ENCODE measurements around the gene TTC9C.
A peak's percentile ranks its signal among the peaks of the same experiment; 100 is the strongest.
"Not testable (repeated sequence)": the region's sequence is repeated elsewhere in the genome, so short reads cannot be mapped to it uniquely, and the experiment has no call there.

TTC9C gene

GRCh38 chr11:62737196-62737595 is 8.9 kb downstream of the TTC9C start:
- ChIA-PET POLR2A (ENCODE audit: low non-redundant PET) (no interaction called here), CTCF (interaction anchor here (0.7 kb wide), 1 partner anchor 137 kb away, joined by 3 read pairs; no protein-coding TSS in a partner anchor)
- H3K27ac ChIP-seq = no peak overlapping the region
- TF ChIP-seq CTCF (conservative IDR thresholded peaks at IDR 0.05; ENCODE audit: low read depth) = no peak
- no peak for DNase-seq (ENCODE audit: low spot score)

GRCh38 chr11:62747475-62748160 is 19.3 kb downstream of the TTC9C start:
- CTCF ChIA-PET = interaction anchor here (0.6 kb wide), 1 partner anchor 121 kb away, joined by 3 read pairs; no protein-coding TSS in a partner anchor
- H3K27ac ChIP-seq = peak overlapping the region; percentile 61
- no peak for TF ChIP-seq CTCF (conservative IDR thresholded peaks at IDR 0.05; ENCODE audit: low read depth)
- no peak for DNase-seq (ENCODE audit: low spot score)
- POLR2A ChIA-PET (ENCODE audit: low non-redundant PET) = no interaction called here

GRCh38 chr11:62749931-62750330 is 21.6 kb downstream of the TTC9C start:
- H3K27ac ChIP-seq = peak overlapping the region; percentile 20; the same call in 1 of the 2 replicates
- CTCF ChIA-PET; POLR2A ChIA-PET (ENCODE audit: low non-redundant PET): not testable (repeated sequence)

GRCh38 chr11:62752177-62752785 is 24.0 kb downstream of the TTC9C start:
- peak overlapping the region; percentile 86 for H3K27ac ChIP-seq
- TF ChIP-seq CTCF (conservative IDR thresholded peaks at IDR 0.05; ENCODE audit: low read depth) = no peak
- ChIA-PET CTCF (interaction anchor here (0.6 to 1.2 kb wide), 2 partner anchors 79 to 195 kb away, joined by 3 to 4 read pairs; no protein-coding TSS in a partner anchor), POLR2A (ENCODE audit: low non-redundant PET) (interaction anchor here (0.6 to 1.3 kb wide), 2 partner anchors 10 to 88 kb away, joined by 4 read pairs; partner anchors contain the start of gene POLR2G)
- DNase-seq (ENCODE audit: low spot score) = no peak

More at GRCh38 chr11:62749931-62750330, 21.6 kb downstream of the TTC9C start:
- not testable (repeated sequence) for DNase-seq (ENCODE audit: low spot score)

GRCh38 chr11:62752994-62753735 is 24.9 kb downstream of the TTC9C start:
- ChIA-PET POLR2A (ENCODE audit: low non-redundant PET) (interaction anchor here (0.8 to 1.5 kb wide), 10 partner anchors 9 to 88 kb away, joined by 3 to 6 read pairs (median 4); partner anchors contain the start of genes C11orf98, CSKMT, HNRNPUL2 and LBHD1), CTCF (interaction anchor here (0.5 to 1.3 kb wide), 5 partner anchors 17 to 1298 kb away, joined by 3 to 6 read pairs (median 4); partner anchors contain the start of gene TAF6L)
- DNase-seq (ENCODE audit: low spot score) = no peak
- peak overlapping the region; percentile 86 for H3K27ac ChIP-seq
- TF ChIP-seq CTCF (conservative IDR thresholded peaks at IDR 0.05; ENCODE audit: low read depth) = no peak

GRCh38 chr11:62753736-62754603 is 25.7 kb downstream of the TTC9C start, which contains the start of gene ZBTB3:
ZBTB3 (minus strand) TSS chr11:62754160; CDS start chr11:62753664, 496 bp downstream.
- DNase-seq (ENCODE audit: low spot score) = peak; percentile 98
- ChIA-PET POLR2A (ENCODE audit: low non-redundant PET) (interaction anchor here (0.5 to 1.5 kb wide), 13 partner anchors 8 to 1456 kb away, joined by 3 to 11 read pairs (median 4); partner anchors contain the start of genes C11orf98, CSKMT, HNRNPUL2 and LBHD1), CTCF (interaction anchor here (0.6 to 1.3 kb wide), 5 partner anchors 17 to 1297 kb away, joined by 3 to 6 read pairs (median 4); partner anchors contain the start of gene TAF6L)
- no peak for TF ChIP-seq CTCF (conservative IDR thresholded peaks at IDR 0.05; ENCODE audit: low read depth)
- H3K27ac ChIP-seq = peak within 1 kb of the TSS; percentile 86

Data from RWPE1 (cell line).